ENCODE results near the gene CUEDC2.
A peak's percentile ranks its signal among the peaks of the same experiment; 100 is the strongest.

The CUEDC2 gene

GRCh38 chr10:102419269-102420180, 12.8 kb downstream of the CUEDC2 start:
- ATAC-seq (replicated peaks; ENCODE audit: extremely low read depth, poor library complexity, severe bottlenecking) (no peak), DNase-seq (ENCODE audit: low spot score in 2 of 2) (peak; percentile 39 to 59)
- Mint-ChIP-seq H3K27ac (ENCODE audit: low read depth) (peak overlapping the region; percentile 41), H3K9me3 (no peaks in the 10 kb centered on the region), H3K4me1 (peaks cover 35% of the 10 kb centered on the region), H3K4me3 (peak overlapping the region; percentile 100), H3K36me3 (ENCODE audit: insufficient read depth) (peaks cover 23% of the 10 kb centered on the region), H3K27me3 (peaks cover 40% of the 10 kb centered on the region)

GRCh38 chr10:102418622-102419268, 13.6 kb downstream of the CUEDC2 start, which contains the start of gene PSD:
TSS of gene PSD (minus strand) at chr10:102418785. CDS start at chr10:102417038, 1,747 bp downstream.
- peaks cover 48% of the 10 kb centered on the region for H3K27me3 Mint-ChIP-seq

GRCh38 chr10:102416695-102417094, 15.7 kb downstream of the CUEDC2 start:
- Mint-ChIP-seq H3K4me3 (no peak overlapping the region), H3K27ac (ENCODE audit: low read depth) (no peak overlapping the region), H3K4me1 (peaks cover 23% of the 10 kb centered on the region), H3K9me3 (no peaks in the 10 kb centered on the region), H3K27me3 (peaks cover 65% of the 10 kb centered on the region), H3K36me3 (ENCODE audit: insufficient read depth) (peaks cover 20% of the 10 kb centered on the region)
- no peak for DNase-seq (ENCODE audit: low spot score in 2 of 2)
- no peak for ATAC-seq (replicated peaks; ENCODE audit: extremely low read depth, poor library complexity, severe bottlenecking)

More at GRCh38 chr10:102418622-102419268, 13.6 kb downstream of the CUEDC2 start, which contains the start of gene PSD:
- Mint-ChIP-seq H3K4me3 (peak within 1 kb of the TSS; percentile 100), H3K4me1 (peaks cover 35% of the 10 kb centered on the region), H3K36me3 (ENCODE audit: insufficient read depth) (peaks cover 23% of the 10 kb centered on the region), H3K9me3 (no peaks in the 10 kb centered on the region), H3K27ac (ENCODE audit: low read depth) (peak within 1 kb of the TSS; percentile 41)
- ATAC-seq (replicated peaks; ENCODE audit: extremely low read depth, poor library complexity, severe bottlenecking) (no peak), DNase-seq (ENCODE audit: low spot score in 2 of 2) (no peak)

DNA sequence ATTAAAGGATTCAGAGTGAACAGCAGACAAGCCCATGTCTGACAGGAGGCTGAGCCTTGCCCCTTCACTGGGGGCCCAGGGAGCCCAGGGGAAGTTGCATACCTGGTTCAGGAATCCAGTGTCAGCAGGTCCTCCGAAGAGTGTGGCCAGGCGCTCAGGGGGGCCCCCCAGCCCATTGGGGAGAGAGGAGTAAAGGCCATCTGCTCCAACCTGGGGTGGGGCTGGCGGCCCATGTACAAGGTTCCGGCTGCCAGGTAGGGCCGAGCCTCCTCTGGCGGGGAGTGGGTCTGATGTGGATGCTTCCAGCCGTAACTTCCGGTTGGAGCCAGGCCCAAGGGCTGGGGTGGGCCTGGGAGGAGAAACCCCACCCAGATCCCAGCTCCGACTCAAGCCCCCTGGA, 16.1 kb downstream of the CUEDC2 start:
- Mint-ChIP-seq H3K27me3 (peaks cover 69% of the 10 kb centered on the region), H3K27ac (ENCODE audit: low read depth) (no peak overlapping the region)

GRCh38 chr10:102414749-102415148, 17.6 kb downstream of the CUEDC2 start:
- no peak for ATAC-seq (replicated peaks; ENCODE audit: extremely low read depth, poor library complexity, severe bottlenecking)
- no peaks in the 10 kb centered on the region for H3K9me3 Mint-ChIP-seq
- no peak overlapping the region for H3K4me3 Mint-ChIP-seq
- peaks cover 10% of the 10 kb centered on the region for H3K36me3 Mint-ChIP-seq (ENCODE audit: insufficient read depth)
- peaks cover 82% of the 10 kb centered on the region for H3K27me3 Mint-ChIP-seq
- no peak for DNase-seq (ENCODE audit: low spot score in 2 of 2)
- H3K4me1 Mint-ChIP-seq, result peaks cover 18% of the 10 kb centered on the region
- no peak overlapping the region for H3K27ac Mint-ChIP-seq (ENCODE audit: low read depth)

More for the DNA sequence above, 16.1 kb downstream of the CUEDC2 start:
- Mint-ChIP-seq H3K4me1 (peaks cover 24% of the 10 kb centered on the region), H3K36me3 (ENCODE audit: insufficient read depth) (peaks cover 18% of the 10 kb centered on the region), H3K4me3 (no peak overlapping the region), H3K9me3 (no peaks in the 10 kb centered on the region)
- no peak for DNase-seq (ENCODE audit: low spot score in 2 of 2)
- no peak for ATAC-seq (replicated peaks; ENCODE audit: extremely low read depth, poor library complexity, severe bottlenecking)

DNA sequence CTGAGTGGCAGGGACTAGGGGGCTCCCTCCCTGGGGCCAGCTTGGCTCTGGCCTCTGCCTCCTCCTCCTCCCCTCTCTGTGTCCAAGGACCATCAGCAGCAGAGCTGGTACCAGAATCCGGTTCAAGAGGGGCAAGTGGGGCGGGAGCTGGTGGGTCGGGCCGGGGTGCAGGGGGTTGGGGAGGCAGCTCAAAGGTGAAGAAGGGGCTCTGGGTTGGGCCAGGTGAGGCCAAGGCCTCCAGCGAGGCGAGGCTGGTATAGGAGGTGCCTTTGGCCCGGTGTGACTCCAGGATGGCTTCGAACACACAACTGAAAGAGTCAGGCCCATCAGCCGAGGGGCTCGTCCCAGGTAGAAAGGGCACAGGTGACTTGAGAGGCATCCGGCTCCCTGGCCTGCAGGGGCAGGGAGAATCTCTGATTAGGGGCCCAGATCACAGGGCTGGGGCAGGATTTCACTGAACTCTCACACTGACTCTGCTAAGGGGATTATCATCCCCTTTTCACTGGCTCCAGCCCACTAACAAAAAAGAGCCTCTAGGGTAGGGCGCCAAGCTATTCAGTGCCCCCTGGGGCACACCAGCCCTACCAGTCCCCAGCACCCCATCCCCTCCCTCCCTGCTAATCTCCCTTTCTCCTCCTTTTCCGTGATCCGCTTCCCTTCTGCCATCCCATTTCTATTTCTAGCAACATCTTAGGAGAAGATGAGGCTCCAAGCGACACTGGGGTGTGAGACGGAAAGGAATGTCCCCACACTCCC, 18.4 kb downstream of the CUEDC2 start:
- ATAC-seq (replicated peaks; ENCODE audit: extremely low read depth, poor library complexity, severe bottlenecking) (no peak), DNase-seq (ENCODE audit: low spot score in 2 of 2) (no peak)
- no peak overlapping the region for H3K4me3 Mint-ChIP-seq
- peaks cover 89% of the 10 kb centered on the region for H3K27me3 Mint-ChIP-seq
- H3K27ac Mint-ChIP-seq (ENCODE audit: low read depth), result no peak overlapping the region
- no peaks in the 10 kb centered on the region for H3K9me3 Mint-ChIP-seq
- peaks cover 16% of the 10 kb centered on the region for H3K4me1 Mint-ChIP-seq
- H3K36me3 Mint-ChIP-seq (ENCODE audit: insufficient read depth), result peaks cover 11% of the 10 kb centered on the region

GRCh38 chr10:102413053-102413705, 19.2 kb downstream of the CUEDC2 start:
- DNase-seq (ENCODE audit: low spot score in 2 of 2) (no peak), ATAC-seq (replicated peaks; ENCODE audit: extremely low read depth, poor library complexity, severe bottlenecking) (no peak)
- Mint-ChIP-seq H3K27me3 (peaks cover 92% of the 10 kb centered on the region), H3K27ac (ENCODE audit: low read depth) (no peak overlapping the region), H3K9me3 (no peaks in the 10 kb centered on the region), H3K4me3 (no peak overlapping the region), H3K36me3 (ENCODE audit: insufficient read depth) (peaks cover 13% of the 10 kb centered on the region), H3K4me1 (peaks cover 20% of the 10 kb centered on the region)

GRCh38 chr10:102412293-102412692, 20.1 kb downstream of the CUEDC2 start:
- H3K36me3 Mint-ChIP-seq (ENCODE audit: insufficient read depth), result peaks cover 14% of the 10 kb centered on the region
- no peaks in the 10 kb centered on the region for H3K9me3 Mint-ChIP-seq
- peaks cover 92% of the 10 kb centered on the region for H3K27me3 Mint-ChIP-seq
- H3K4me1 Mint-ChIP-seq, result peaks cover 22% of the 10 kb centered on the region
- no peak overlapping the region for H3K4me3 Mint-ChIP-seq
- H3K27ac Mint-ChIP-seq (ENCODE audit: low read depth), result no peak overlapping the region
- DNase-seq (ENCODE audit: low spot score in 2 of 2) (no peak), ATAC-seq (replicated peaks; ENCODE audit: extremely low read depth, poor library complexity, severe bottlenecking) (no peak)

DNA sequence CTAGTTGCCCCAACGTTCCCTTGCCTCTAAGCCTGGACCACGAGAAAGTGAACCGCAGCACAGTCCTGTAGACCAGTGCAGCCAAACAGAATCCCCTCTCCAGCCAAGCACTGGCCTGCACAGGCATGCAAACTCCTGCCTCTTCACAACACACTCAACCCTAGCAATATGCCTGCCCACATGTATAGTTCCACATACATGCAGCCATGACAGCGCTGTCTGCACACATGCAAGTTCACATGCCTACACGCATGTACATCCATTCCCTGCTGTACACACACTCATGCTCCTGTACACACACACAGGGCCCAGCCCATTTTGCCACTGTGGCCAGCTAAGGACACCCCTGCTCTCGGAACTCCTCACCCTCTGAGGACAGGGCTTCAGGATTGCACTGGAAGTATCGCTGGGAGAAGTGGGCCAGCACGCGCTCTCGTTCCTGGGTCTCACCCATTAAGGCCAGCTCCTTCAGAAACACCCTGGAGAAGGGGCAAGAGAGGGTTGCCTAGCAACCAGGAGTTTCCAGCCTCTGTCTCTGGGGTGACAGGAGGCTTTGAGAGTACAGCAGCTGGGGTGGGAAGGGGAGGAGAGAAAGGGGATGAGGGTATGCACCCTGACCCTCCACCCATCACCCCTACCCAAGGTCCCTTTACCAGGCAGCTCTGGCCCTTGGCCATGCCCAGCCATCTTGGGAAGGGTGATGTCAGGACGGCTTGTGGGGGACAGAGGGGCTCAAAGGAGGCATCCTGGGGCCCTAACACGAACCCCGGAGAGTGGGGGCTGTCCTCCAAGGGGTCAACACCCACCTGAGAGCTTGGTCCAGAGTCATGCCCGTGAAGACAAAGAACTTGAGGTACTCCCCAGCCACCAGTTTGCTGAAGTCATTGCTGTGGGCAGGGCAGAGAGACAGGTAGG, 20.8 kb downstream of the CUEDC2 start:
- Mint-ChIP-seq H3K27ac (ENCODE audit: low read depth) (no peak overlapping the region), H3K4me1 (peaks cover 22% of the 10 kb centered on the region)
- no peak for ATAC-seq (replicated peaks; ENCODE audit: extremely low read depth, poor library complexity, severe bottlenecking)

DNA sequence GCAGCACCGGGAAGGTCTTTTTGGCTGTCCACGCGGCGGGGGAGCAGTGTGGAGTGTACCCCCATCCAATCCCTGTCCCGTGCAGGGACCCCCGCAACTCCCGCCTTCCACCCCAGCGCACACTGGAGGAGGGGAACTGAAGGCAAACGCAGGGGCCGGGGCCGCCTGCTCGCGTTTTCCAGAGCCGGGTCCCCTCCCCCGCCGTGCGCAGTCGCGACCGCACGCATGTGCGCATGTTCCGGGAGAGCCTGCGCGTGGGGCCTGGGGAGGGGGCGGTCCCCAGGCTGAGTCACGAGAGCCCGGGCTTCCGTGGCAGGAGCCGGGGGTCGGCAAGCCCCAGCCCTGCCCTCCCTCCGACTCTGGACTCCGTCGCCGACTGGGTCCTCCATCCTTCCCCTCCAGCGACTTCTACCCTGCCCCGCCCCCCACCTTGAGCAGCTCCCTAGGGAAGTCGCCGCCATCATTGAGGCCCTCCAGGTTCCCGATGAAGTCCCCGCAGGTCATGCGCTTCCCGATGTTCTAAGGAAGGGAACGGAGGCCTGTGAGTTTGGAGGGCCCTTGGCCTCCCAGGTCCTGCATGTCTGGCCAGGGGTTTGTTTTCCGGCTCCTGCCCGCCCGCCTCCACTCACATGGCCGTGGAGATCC, 21.8 kb downstream of the CUEDC2 start:
- H3K4me1 Mint-ChIP-seq, result peaks cover 22% of the 10 kb centered on the region
- ATAC-seq (replicated peaks; ENCODE audit: extremely low read depth, poor library complexity, severe bottlenecking), result no peak
- peak overlapping the region; percentile 57 for H3K4me3 Mint-ChIP-seq
- no peak overlapping the region for H3K27ac Mint-ChIP-seq (ENCODE audit: low read depth)
- DNase-seq (ENCODE audit: low spot score in 2 of 2), result no peak
- peaks cover 77% of the 10 kb centered on the region for H3K27me3 Mint-ChIP-seq
- H3K36me3 Mint-ChIP-seq (ENCODE audit: insufficient read depth), result peaks cover 17% of the 10 kb centered on the region
- no peaks in the 10 kb centered on the region for H3K9me3 Mint-ChIP-seq

More for the DNA sequence above, 20.8 kb downstream of the CUEDC2 start:
- Mint-ChIP-seq H3K4me3 (peak overlapping the region; percentile 57), H3K9me3 (no peaks in the 10 kb centered on the region), H3K27me3 (peaks cover 88% of the 10 kb centered on the region), H3K36me3 (ENCODE audit: insufficient read depth) (peaks cover 11% of the 10 kb centered on the region)
- DNase-seq (ENCODE audit: low spot score in 2 of 2), result no peak
